OCI-LY3 (cell line): Measurements from ENCODE around the gene ADRA1B.

Source experiments
- EZH2phosphoT487 ChIP-seq: fragments of 200-600 bp; shearing (Covaris generic); IDR thresholded peaks from 2 replicates; pipeline ENCODE4 v1.6.1; 2018; ENCODE audit warnings: antibody characterized with exemption, mixed run types, low read depth
- TF ChIP-seq, protein P1 (sequence below): fragments of 200-600, 300-600 bp; sonication (generic); IDR thresholded peaks from 2 replicates; pipeline ENCODE4 v1.5.1; 2014; ENCODE audit warnings: antibody characterized with exemption, low read length, low read depth

DNA sequence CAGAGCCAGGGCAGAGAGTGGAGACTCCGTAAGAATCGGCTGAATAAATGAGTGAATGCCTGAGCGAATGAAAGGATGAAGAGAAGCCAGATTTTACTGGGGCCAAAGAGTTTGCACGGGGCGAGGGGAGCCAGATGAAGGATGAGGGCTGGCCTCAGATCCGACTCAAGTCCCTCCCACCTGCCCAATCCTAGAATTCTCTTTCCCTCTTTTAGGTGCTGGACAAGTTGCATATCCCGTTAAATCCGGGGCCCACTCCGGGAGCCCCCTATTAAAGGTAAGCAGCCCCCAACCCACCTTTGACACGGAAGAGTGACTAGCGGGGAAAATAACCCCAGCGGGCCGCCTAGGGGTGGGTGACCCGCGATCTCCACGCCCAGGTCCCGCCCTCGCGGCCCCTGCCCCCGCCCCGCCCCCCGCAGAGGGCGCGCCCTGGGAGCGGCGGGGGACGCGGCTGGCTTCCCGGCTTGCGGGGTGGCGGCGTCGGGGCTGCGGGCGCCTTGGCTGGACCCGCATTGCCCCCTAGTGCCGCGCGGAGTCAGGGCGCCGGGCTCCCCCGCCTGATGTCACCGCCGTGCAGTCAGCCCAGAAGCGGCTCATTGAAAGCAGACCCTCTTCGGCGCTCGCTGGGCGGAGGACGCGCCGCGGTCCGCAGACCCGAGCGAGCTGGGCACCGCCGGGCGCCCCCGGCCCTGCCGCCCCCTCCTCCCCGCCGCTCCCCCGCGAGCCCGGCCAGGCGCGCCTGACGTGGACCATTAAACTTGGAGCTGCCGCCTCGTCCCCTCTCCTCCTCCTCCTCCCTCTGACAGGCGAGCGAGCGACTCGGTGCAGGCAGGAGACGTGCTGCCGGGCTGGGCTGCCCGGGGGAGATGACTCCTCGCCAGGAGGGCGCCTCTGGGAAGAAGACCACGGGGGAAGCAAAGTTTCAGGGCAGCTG, at the start of gene ADRA1B:
- TF ChIP-seq, protein P1, sequence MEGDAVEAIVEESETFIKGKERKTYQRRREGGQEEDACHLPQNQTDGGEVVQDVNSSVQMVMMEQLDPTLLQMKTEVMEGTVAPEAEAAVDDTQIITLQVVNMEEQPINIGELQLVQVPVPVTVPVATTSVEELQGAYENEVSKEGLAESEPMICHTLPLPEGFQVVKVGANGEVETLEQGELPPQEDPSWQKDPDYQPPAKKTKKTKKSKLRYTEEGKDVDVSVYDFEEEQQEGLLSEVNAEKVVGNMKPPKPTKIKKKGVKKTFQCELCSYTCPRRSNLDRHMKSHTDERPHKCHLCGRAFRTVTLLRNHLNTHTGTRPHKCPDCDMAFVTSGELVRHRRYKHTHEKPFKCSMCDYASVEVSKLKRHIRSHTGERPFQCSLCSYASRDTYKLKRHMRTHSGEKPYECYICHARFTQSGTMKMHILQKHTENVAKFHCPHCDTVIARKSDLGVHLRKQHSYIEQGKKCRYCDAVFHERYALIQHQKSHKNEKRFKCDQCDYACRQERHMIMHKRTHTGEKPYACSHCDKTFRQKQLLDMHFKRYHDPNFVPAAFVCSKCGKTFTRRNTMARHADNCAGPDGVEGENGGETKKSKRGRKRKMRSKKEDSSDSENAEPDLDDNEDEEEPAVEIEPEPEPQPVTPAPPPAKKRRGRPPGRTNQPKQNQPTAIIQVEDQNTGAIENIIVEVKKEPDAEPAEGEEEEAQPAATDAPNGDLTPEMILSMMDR = peak; percentile 42
- no peak for TF ChIP-seq EZH2phosphoT487
